DOHH2 (cell line): ENCODE measurements around the gene CSNK1G2.
"Not testable (repeated sequence)": the region's sequence is repeated elsewhere in the genome, so short reads cannot be mapped to it uniquely, and the experiment has no call there.

Source experiments
- H3F3A ChIP-seq: fragments of 200-600 bp; sonication (generic), shearing (Covaris generic); 2 replicates; pipeline ENCODE4 v1.6.0; 2016; ENCODE audit warnings: antibody characterized with exemption, mild to moderate bottlenecking; ENCODE audit not compliant: control insufficient read depth, insufficient read depth
- H3K27ac ChIP-seq: fragments of 200-600 bp; sonication (generic); 2 replicates; pipeline ENCODE4 v1.5.1; 2014; ENCODE audit warnings: low read depth, mild to moderate bottlenecking, low read length, moderate library complexity
- H3K27me3 ChIP-seq: fragments of 200-600 bp; sonication (generic); 2 replicates; pipeline ENCODE4 v1.6.1; 2014; ENCODE audit warnings: mild to moderate bottlenecking, low read length, mixed read lengths; ENCODE audit not compliant: control insufficient read depth
- H3K36me3 ChIP-seq: fragments of 200-600 bp; sonication (generic); 2 replicates; pipeline ENCODE4 v1.6.1; 2014; ENCODE audit warnings: mild to moderate bottlenecking, low read length, moderate library complexity, mixed read lengths; ENCODE audit not compliant: control insufficient read depth
- H3K4me1 ChIP-seq: fragments of 200-600 bp; sonication (generic); 2 replicates; pipeline ENCODE4 v1.6.1; 2014; ENCODE audit warnings: mild to moderate bottlenecking, low read length, mixed read lengths; ENCODE audit not compliant: control insufficient read depth
- H3K4me2 ChIP-seq: fragments of 200-600 bp; sonication (generic); 2 replicates; pipeline ENCODE4 v1.6.0; 2014; ENCODE audit warnings: mild to moderate bottlenecking, low read length, moderate library complexity
- H3K4me3 ChIP-seq: fragments of 200-600 bp; sonication (generic); 2 replicates; pipeline ENCODE4 v1.5.1; 2014; ENCODE audit warnings: mild to moderate bottlenecking, low read length, mixed read lengths
- H3K79me2 ChIP-seq: fragments of 200-600 bp; sonication (generic); 2 replicates; pipeline ENCODE4 v1.6.1; 2014; ENCODE audit warnings: mild to moderate bottlenecking, low read length, mixed read lengths; ENCODE audit not compliant: control insufficient read depth
- H3K9me2 ChIP-seq: fragments of 200-600 bp; sonication (generic); replicated peaks from 2 replicates; pipeline ENCODE4 v1.6.1; 2014; ENCODE audit warnings: mild to moderate bottlenecking, low read length, mixed read lengths; ENCODE audit not compliant: control insufficient read depth
- H3K9me3 ChIP-seq: fragments of 200-600 bp; sonication (generic); 2 replicates; pipeline ENCODE4 v1.6.1; 2014; ENCODE audit warnings: antibody characterized with exemption, low read length, mixed read lengths; ENCODE audit not compliant: control insufficient read depth, insufficient read depth
- H4K20me1 ChIP-seq: fragments of 200-600 bp; sonication (generic); 2 replicates; pipeline ENCODE4 v1.6.0; 2014; ENCODE audit warnings: low read depth, mild to moderate bottlenecking, antibody characterized with exemption, low read length, moderate library complexity; ENCODE audit not compliant: control insufficient read depth, insufficient read depth
- EZH2phosphoT487 ChIP-seq: fragments of 200-600 bp; sonication (generic); IDR thresholded peaks from 2 replicates; pipeline ENCODE4 v1.6.1; 2017; ENCODE audit warnings: borderline replicate concordance, mild to moderate bottlenecking, antibody characterized with exemption, low read length, moderate library complexity, mixed read lengths
- TF ChIP-seq, protein P1 (sequence below): fragments of 200-600 bp; sonication (generic); IDR thresholded peaks from one replicate; pipeline ENCODE4 v1.5.1; 2014; ENCODE audit warnings: antibody characterized with exemption, mild to moderate bottlenecking, low read depth, low read length; ENCODE audit not compliant: poor library complexity, severe bottlenecking

The CSNK1G2 gene

DNA sequence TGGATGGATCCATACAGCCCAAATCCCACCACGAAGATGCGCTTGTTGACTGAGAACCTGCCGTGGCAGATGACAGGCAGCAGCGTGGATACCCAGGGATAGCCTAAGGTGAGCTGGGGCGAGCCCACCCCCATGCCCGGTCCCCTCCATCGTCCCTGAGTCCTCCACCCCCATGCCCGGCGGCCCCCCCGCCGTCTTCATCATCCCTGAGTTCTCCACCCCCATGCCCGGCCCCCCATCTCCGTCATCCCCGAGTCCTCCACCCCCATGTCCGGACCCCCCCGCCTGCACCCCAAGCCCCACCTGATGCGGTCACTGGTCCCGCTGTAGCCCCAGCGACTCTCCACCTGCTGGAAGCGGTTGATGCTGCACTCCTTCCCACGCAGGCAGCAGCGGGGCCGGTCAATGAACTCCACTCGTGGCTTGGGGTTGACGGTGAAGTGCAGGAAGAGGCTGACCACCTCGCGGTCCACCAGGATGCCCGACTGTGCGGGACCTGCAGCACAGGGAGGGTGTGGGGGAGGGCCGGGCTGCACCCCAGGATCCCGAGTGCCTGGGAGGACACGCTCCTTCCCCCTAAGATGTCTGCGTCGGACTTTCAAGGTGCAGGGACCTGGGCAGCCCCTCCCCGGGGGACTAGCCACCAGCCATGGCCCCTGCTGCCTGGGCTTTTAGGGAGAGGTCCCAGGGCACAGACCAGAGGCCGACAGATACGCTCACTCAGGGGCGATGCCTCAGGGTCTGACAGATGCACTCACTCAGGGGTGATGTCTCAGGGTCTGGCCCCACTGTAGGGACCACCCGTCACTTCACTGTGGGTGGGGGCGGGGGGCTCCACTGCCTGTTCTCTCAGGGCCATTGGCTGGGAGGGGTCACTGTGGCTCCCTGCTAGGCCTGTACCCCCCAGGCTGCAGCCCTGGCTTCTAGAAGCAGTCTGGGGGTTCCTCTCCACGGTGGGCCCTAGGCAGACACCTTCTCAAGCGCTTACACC is 46.5 kb downstream of the CSNK1G2 start:
- H3K79me2 ChIP-seq = no peaks in the 10 kb centered on the region
- no peaks in the 10 kb centered on the region; the same call in 1 of the 2 replicates for H3F3A ChIP-seq
- no peak overlapping the region for H3K4me3 ChIP-seq
- no peaks in the 10 kb centered on the region for H3K9me3 ChIP-seq
- H3K27ac ChIP-seq = no peak overlapping the region
- no peaks in the 10 kb centered on the region for H3K4me1 ChIP-seq
- TF ChIP-seq, protein P1, sequence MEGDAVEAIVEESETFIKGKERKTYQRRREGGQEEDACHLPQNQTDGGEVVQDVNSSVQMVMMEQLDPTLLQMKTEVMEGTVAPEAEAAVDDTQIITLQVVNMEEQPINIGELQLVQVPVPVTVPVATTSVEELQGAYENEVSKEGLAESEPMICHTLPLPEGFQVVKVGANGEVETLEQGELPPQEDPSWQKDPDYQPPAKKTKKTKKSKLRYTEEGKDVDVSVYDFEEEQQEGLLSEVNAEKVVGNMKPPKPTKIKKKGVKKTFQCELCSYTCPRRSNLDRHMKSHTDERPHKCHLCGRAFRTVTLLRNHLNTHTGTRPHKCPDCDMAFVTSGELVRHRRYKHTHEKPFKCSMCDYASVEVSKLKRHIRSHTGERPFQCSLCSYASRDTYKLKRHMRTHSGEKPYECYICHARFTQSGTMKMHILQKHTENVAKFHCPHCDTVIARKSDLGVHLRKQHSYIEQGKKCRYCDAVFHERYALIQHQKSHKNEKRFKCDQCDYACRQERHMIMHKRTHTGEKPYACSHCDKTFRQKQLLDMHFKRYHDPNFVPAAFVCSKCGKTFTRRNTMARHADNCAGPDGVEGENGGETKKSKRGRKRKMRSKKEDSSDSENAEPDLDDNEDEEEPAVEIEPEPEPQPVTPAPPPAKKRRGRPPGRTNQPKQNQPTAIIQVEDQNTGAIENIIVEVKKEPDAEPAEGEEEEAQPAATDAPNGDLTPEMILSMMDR = no peak
- TF ChIP-seq EZH2phosphoT487 = no peak
- H3K4me2 ChIP-seq = no peak overlapping the region
- no peaks in the 10 kb centered on the region for H3K9me2 ChIP-seq
- no peaks in the 10 kb centered on the region for H3K27me3 ChIP-seq
- H4K20me1 ChIP-seq = no peaks in the 10 kb centered on the region
- peaks cover 68% of the 10 kb centered on the region for H3K36me3 ChIP-seq

DNA sequence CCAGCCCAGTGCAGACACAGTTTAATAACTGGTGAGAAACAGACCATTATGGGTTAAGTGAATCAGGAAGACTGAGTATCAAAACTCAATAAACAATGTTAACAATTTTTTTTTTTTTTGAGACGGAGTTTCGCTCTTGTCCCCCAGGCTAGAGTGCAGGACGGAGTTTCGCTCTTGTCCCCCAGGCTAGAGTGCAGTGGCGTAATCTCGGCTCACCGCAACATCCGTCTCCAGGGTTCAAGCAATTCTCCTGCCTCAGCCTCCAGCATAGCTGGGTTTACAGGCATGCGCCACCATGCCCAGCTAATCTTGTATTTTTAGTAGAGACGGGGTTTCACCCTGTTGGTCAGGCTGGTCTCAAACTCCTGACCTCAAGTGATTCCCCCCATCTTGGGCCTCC is 47.5 kb downstream of the CSNK1G2 start:
- H3F3A ChIP-seq, H4K20me1 ChIP-seq, H3K9me3 ChIP-seq, H3K4me1 ChIP-seq, H3K27ac ChIP-seq, H3K4me2 ChIP-seq, H3K4me3 ChIP-seq, H3K9me2 ChIP-seq, H3K79me2 ChIP-seq, H3K27me3 ChIP-seq: not testable (repeated sequence)
- peaks cover 70% of the 10 kb centered on the region for H3K36me3 ChIP-seq

DNA sequence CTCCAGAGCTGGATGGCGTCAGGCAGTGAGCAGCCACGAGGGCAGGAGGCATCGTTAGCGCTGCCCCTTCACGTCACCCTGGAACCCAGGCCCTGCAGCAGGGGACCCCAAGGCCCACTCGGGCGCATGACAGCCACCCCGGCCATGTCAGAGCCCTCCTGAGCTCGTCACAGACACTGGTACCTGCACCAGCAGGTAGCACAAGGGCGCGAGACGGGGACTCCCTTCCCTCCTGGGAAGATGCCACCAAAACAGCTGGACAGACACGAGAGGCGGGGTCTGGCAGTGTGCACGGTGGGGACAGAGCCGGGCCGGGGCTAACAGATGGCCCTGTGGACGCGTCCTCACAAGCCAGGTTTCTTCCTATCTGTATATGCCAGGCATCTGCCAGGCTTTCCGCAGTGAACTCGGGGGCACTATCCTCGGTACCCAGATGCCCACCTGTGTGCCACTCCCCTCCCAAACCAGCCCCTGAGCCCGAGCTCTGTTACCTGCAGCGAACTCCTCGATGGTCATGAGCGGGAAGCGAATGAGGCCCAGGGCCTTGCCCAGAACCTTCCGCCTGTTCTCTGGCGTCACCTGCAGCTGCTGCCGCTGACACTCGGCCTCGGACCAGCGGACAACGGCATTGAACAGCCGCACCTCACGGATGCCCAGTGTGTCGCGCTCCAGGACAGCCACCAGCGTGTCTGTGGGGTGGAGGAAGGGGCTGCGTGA is 48.7 kb downstream of the CSNK1G2 start:
- H3K4me1 ChIP-seq = no peaks in the 10 kb centered on the region
- peaks cover under 1% of the 10 kb centered on the region for H3F3A ChIP-seq
- H3K9me2 ChIP-seq = no peaks in the 10 kb centered on the region
- no peaks in the 10 kb centered on the region for H4K20me1 ChIP-seq
- no peaks in the 10 kb centered on the region for H3K79me2 ChIP-seq
- peaks cover 66% of the 10 kb centered on the region for H3K36me3 ChIP-seq
- no peak overlapping the region for H3K27ac ChIP-seq
- H3K27me3 ChIP-seq = no peaks in the 10 kb centered on the region
- H3K9me3 ChIP-seq = no peaks in the 10 kb centered on the region
- no peak for TF ChIP-seq EZH2phosphoT487
- TF ChIP-seq, protein P1 = no peak
- H3K4me2 ChIP-seq = no peak overlapping the region
- no peak overlapping the region for H3K4me3 ChIP-seq
